Neural cell (in vitro differentiated cells): ENCODE results near the gene TEX54. TPM values are rescaled to one million over a fixed set of nuclear protein-coding genes. Genes with fewer than 3 reads are reported as not detected.

ENCODE experiments used
- H2AFZ ChIP-seq: fragments of 200-600, 300-800 bp; sonication (generic), shearing (Covaris generic); 2 replicates; pipeline ENCODE4 v1.6.0; 2014; ENCODE audit warnings: low read depth, mild to moderate bottlenecking, antibody characterized with exemption, low read length, moderate library complexity
- H3F3A ChIP-seq: fragments of 200-600 bp; shearing (Covaris generic); 2 replicates; pipeline ENCODE4 v1.6.1; 2016; ENCODE audit warnings: mild to moderate bottlenecking, moderate library complexity, mixed read lengths, antibody characterized with exemption, low read length; ENCODE audit not compliant: insufficient read depth, poor library complexity, severe bottlenecking
- H3K27ac ChIP-seq: fragments of 200-600, 300-800 bp; sonication (generic), shearing (Covaris generic); 2 replicates; pipeline ENCODE4 v1.5.1; 2014; ENCODE audit warnings: mild to moderate bottlenecking, low read length, moderate library complexity
- H3K27me3 ChIP-seq: fragments of 300-800, 200-600 bp; sonication (generic), shearing (Covaris generic); 2 replicates; pipeline ENCODE4 v1.6.0; 2014; ENCODE audit warnings: mild to moderate bottlenecking, low read depth, low read length, moderate library complexity; ENCODE audit not compliant: insufficient read depth
- H3K36me3 ChIP-seq: fragments of 300-800, 200-600 bp; sonication (generic), shearing (Covaris generic); 2 replicates; pipeline ENCODE4 v1.5.1; 2014; ENCODE audit warnings: mild to moderate bottlenecking, antibody characterized with exemption, low read length, moderate library complexity; ENCODE audit not compliant: insufficient read depth
- H3K4me2 ChIP-seq: fragments of 300-800, 200-600 bp; sonication (generic), shearing (Covaris generic); 2 replicates; pipeline ENCODE4 v1.6.0; 2014; ENCODE audit warnings: mild to moderate bottlenecking, low read length
- H3K4me3 ChIP-seq: fragments of 300-800, 200-600 bp; sonication (generic), shearing (Covaris generic); 2 replicates; pipeline ENCODE4 v1.5.1; 2014; ENCODE audit warnings: mild to moderate bottlenecking, low read length, moderate library complexity
- H3K79me2 ChIP-seq: fragments of 200-600 bp; shearing (Covaris generic); replicated peaks from 2 replicates; pipeline ENCODE4 v1.6.0; 2014; ENCODE audit warnings: mild to moderate bottlenecking, low read length, moderate library complexity; ENCODE audit not compliant: insufficient read depth
- H3K9ac ChIP-seq: fragments of 300-800, 200-600 bp; sonication (generic), shearing (Covaris generic); 2 replicates; pipeline ENCODE4 v1.6.1; 2016; ENCODE audit warnings: mild to moderate bottlenecking, low read length, mixed read lengths
- H3K9me2 ChIP-seq: fragments of 200-600 bp; shearing (Covaris generic); 2 replicates; pipeline ENCODE4 v1.6.1; 2016; ENCODE audit warnings: mild to moderate bottlenecking, low read length, mixed read lengths; ENCODE audit not compliant: insufficient read depth
- H3K9me3 ChIP-seq: fragments of 200-600, 300-800 bp; sonication (generic), shearing (Covaris generic); 2 replicates; pipeline ENCODE4 v1.6.1; 2016; ENCODE audit warnings: mild to moderate bottlenecking, mixed run types, low read length, moderate library complexity, mixed read lengths
- H4K20me1 ChIP-seq: fragments of 200-600 bp; shearing (Covaris generic); 2 replicates; pipeline ENCODE4 v1.6.1; 2016; ENCODE audit warnings: mild to moderate bottlenecking, mixed run types; ENCODE audit not compliant: insufficient read depth
- CTCF ChIP-seq: fragments of 450-650 bp; IDR thresholded peaks from 2 replicates; pipeline ENCODE4 v1.5.1; 2014; ENCODE audit warnings: antibody characterized with exemption, mild to moderate bottlenecking, moderate library complexity; ENCODE audit not compliant: poor library complexity, severe bottlenecking
- EP300 ChIP-seq: fragments of 450-650 bp; conservative IDR thresholded peaks from 2 replicates; pipeline ENCODE4 v1.6.1; 2014; ENCODE audit warnings: antibody characterized with exemption, mild to moderate bottlenecking, moderate library complexity; ENCODE audit not compliant: poor library complexity, severe bottlenecking
- EZH2 ChIP-seq: fragments of 200-600, 300-800 bp; shearing (Covaris generic), sonication (generic); IDR thresholded peaks from 2 replicates; pipeline ENCODE4 v1.6.1; 2014; ENCODE audit warnings: antibody characterized with exemption, low read length, borderline replicate concordance, mild to moderate bottlenecking; ENCODE audit not compliant: insufficient read depth, poor library complexity, severe bottlenecking
- MXI1 ChIP-seq: fragments of 450-650 bp; conservative IDR thresholded peaks from 2 replicates; pipeline ENCODE4 v1.6.1; 2014; ENCODE audit warnings: antibody characterized with exemption, mild to moderate bottlenecking; ENCODE audit not compliant: poor library complexity, severe bottlenecking
- POLR2AphosphoS5 ChIP-seq: IDR thresholded peaks from 2 replicates; pipeline ENCODE4 v1.6.1; 2012
- RAD21 ChIP-seq: fragments of 450-650 bp; conservative IDR thresholded peaks from 2 replicates; pipeline ENCODE4 v1.6.1; 2014; ENCODE audit warnings: antibody characterized with exemption, mild to moderate bottlenecking, moderate library complexity
- REST ChIP-seq: IDR thresholded peaks from 2 replicates; pipeline ENCODE4 v1.6.1; 2012; ENCODE audit warnings: borderline replicate concordance
- SMC3 ChIP-seq: fragments of 450-650 bp; conservative IDR thresholded peaks from 2 replicates; pipeline ENCODE4 v1.6.1; 2014; ENCODE audit warnings: antibody characterized with exemption, mild to moderate bottlenecking, moderate library complexity; ENCODE audit not compliant: poor library complexity
- TAF1 ChIP-seq: IDR thresholded peaks from 2 replicates; pipeline ENCODE4 v1.6.1; 2012; ENCODE audit warnings: low read depth
- polyA plus RNA-seq: library from polyadenylated mRNA; depleted of rRNA; stranded (reverse); fragments of >200 nt; gene quantifications from 2 replicates; pipeline ENCODE4 v1.2.3, GENCODE V29; 2014

Gene TEX54
- polyA plus RNA-seq, 1 donor from 2014 or later = not detected

- Histone ChIP-seq H3K9ac (peak overlapping the region; percentile 99), H3K9me3 (no peaks in the 10 kb centered on the region), H3K36me3 (peaks cover 10% of the 10 kb centered on the region), H3K4me2 (peak overlapping the region; percentile 90), H2AFZ (peak overlapping the region; percentile 36), H3K27me3 (no peaks in the 10 kb centered on the region), H3K27ac (peak overlapping the region; percentile 99), H4K20me1 (no peaks in the 10 kb centered on the region), H3F3A (no peaks in the 10 kb centered on the region), H3K79me2 (peaks cover 46% of the 10 kb centered on the region), H3K9me2 (no peaks in the 10 kb centered on the region), H3K4me3 (peak overlapping the region; percentile 90)
- no peak for TF ChIP-seq EP300
- TF ChIP-seq SMC3 = no peak
- no peak for TF ChIP-seq RAD21
- TF ChIP-seq POLR2AphosphoS5 = no peak
- TF ChIP-seq CTCF = no peak
- TF ChIP-seq TAF1 = no peak
- TF ChIP-seq REST = no peak
- no peak for TF ChIP-seq EZH2
- TF ChIP-seq MXI1 = no peak
These were observed 47.7 kb upstream of the TEX54 start for GRCh38 chr11:62880231-62880802.

GRCh38 chr11:62879235-62879978 is 46.8 kb upstream of the TEX54 start:
- peaks cover 43% of the 10 kb centered on the region for H3K79me2 ChIP-seq
- no peaks in the 10 kb centered on the region for H4K20me1 ChIP-seq
- peak overlapping the region; percentile 90 for H3K4me2 ChIP-seq
- H3K27ac ChIP-seq = peak overlapping the region; percentile 99
- H3K4me3 ChIP-seq = peak overlapping the region; percentile 90
- no peaks in the 10 kb centered on the region for H3K9me2 ChIP-seq
- H3K27me3 ChIP-seq = no peaks in the 10 kb centered on the region
- H3K36me3 ChIP-seq = peaks cover 7% of the 10 kb centered on the region
- H3F3A ChIP-seq = no peaks in the 10 kb centered on the region
- H3K9me3 ChIP-seq = no peaks in the 10 kb centered on the region
- TF ChIP-seq TAF1 = no peak
- no peak for TF ChIP-seq REST
- TF ChIP-seq EP300 = no peak
- no peak for TF ChIP-seq MXI1
- no peak for TF ChIP-seq CTCF
- no peak for TF ChIP-seq EZH2
- TF ChIP-seq SMC3 = no peak
- TF ChIP-seq POLR2AphosphoS5 = no peak
- TF ChIP-seq RAD21 = no peak
- peak overlapping the region; percentile 99 for H3K9ac ChIP-seq
- H2AFZ ChIP-seq = no peak overlapping the region
